Renal pelvis (tissue), 4 donors: ENCODE data around the gene METTL6. TPM values are rescaled to one million over a fixed set of nuclear protein-coding genes. Genes with fewer than 3 reads are reported as not detected.
"Not testable (repeated sequence)": the region's sequence is repeated elsewhere in the genome, so short reads cannot be mapped to it uniquely, and the experiment has no call there.

Experiments
- DNase-seq: peaks from one replicate; pipeline ENCODE4 v3.0.0-alpha.2; 2013
- polyA plus RNA-seq, 3 donors: library from polyadenylated mRNA; unstranded; fragments of 120-200 nt; gene quantifications; one replicate each; pipeline ENCODE4 v1.2.1, GENCODE V29; 2013; ENCODE audit not compliant: insufficient read length in 3 of 3

METTL6 gene
- polyA plus RNA-seq, 3 donors = 23.9 to 30.2 (median 29.5) TPM

GRCh38 chr3:15452961-15453360, 25.6 kb upstream of the METTL6 start:
- DNase-seq = no peak

- no peak for DNase-seq
These were observed 24.8 kb upstream of the METTL6 start for GRCh38 chr3:15452156-15452555.

DNA sequence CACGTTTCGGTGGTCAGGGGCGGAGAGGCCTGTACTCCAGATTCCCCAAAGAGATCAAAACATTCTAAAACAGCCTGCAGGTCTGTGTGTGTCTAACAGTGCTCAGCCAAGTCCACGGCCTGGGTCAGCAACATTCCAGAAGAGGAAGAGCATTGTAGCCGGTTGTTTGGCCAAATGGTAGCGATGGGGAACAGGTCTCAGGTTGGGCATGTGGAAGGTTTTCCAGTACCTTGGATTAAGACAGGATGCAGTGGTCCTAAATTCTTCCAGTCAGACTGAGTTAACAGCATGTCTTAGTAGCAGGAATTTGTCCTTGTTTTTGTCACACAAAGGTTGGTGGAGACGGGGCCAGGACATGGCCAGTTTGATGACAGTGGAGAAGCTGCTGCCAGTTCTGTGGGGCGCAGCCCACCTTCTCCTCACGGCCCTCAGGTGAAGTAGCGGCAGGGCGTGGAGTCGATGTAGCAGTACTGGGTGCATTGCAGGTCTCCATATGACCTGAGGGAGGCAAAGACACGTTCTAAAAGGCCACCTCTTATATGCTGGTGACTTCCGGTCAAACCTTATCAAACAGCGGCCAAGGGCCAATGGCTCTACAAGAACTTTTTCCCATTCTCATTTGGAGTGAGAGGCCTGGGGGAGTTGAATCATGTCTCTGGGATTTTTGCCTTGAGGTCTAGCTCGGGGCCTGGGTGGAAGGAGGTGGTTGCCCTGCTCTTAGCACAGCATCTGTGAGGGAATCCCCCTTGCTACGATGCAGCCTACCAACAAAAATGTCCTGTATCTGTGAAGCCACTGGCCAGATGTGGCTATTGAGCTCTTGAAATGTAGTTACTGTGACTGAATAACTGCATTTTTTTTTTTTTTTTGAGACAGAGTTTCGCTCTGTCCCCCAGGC, 24.1 kb upstream of the METTL6 start:
- no peak for DNase-seq

DNA sequence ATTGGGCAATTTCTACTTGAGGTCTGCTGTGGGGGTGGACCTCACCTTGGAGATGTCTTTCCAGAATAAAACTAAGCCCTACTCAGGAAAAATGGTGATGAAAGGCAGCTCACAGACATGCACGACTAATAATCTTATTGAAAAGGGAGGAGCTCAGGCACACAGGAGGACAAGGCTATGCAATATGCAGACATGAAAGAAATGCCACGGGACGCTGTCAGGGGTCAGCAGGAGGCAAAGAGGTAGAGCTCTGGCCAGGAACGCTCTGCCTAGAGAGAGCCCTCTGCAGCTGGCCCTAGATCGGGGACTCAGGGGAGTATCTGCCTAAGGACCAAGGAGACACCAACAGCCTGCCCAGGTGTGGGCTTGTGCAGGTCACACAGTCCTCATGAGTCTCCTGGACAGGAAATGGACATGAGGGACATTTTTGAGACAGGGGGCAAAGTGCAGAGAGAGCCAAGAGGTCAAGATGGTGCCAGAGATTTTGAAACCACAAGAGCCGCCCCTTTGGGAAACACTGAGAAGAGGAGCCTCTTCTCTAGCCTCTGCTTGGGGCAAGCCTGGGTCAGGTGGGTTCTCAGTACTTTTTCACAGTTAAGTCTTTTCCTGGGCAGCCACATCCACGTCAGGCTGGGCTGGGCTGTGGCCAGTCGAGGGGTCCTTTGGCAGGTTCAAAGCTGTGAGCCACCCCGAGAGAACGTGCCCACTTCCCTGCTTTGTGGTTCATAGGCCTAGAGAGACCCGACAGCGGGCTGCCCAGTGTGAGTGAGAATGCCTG, 23.3 kb upstream of the METTL6 start:
- no peak for DNase-seq

DNA sequence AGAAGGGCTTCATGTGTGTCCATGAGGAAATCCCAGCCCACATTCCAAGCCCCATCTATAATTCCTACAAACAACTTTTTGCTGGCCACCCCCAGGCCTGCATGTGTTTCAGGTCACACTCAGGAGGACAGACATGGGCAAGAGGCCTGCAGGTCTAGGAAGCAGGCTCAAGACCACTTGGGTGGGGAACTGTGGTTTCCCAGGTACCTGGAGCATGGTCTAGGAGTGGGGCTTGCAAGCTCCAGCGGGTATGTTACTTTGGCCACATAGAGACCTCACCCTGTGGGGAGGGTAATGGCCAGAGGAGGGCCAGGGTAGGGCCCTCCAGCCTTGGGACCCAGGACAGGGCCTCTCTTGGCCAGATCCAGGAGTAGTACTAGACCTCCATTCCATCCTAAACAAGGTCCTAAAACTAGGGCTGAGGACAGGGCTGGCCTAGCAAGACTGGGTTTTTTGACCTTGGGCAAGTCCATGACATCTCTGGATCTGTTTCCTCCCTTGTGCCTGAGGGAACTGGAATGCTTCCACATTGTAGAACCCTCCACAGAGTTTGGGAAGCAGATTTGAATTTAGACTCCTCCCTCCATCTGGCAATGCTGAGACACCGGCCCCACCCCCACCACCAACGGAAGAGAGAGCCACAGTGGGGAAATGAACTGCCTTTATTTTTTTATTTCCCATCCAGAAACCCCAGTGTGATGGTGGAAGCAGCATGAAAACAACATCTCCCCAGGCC, 22.3 kb upstream of the METTL6 start:
- DNase-seq = no peak

- no peak for DNase-seq
These were observed 16.6 kb upstream of the METTL6 start for GRCh38 chr3:15443826-15444524.

DNA sequence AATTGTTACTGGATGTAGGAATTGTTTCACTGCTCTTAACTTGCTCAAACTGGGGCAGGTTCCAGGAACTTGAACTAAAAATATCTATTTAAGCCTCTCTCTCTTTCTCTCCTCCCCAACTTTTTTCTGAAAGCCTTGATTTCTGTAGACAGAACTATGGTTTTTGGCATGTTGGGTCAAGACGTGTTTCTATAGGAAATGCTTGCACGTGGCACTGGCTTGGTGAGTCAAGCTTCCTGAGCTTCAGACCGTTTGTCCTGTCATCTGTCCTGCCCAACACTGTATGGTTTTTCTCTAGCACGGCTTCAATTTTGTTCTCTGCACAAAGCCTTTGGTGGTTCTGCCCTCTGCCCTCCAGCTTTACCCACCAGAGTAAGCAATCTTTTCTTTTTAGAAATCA, 13.5 kb upstream of the METTL6 start:
- no peak for DNase-seq

- DNase-seq = no peak
These were observed 12.1 kb upstream of the METTL6 start for GRCh38 chr3:15439476-15439875.

DNA sequence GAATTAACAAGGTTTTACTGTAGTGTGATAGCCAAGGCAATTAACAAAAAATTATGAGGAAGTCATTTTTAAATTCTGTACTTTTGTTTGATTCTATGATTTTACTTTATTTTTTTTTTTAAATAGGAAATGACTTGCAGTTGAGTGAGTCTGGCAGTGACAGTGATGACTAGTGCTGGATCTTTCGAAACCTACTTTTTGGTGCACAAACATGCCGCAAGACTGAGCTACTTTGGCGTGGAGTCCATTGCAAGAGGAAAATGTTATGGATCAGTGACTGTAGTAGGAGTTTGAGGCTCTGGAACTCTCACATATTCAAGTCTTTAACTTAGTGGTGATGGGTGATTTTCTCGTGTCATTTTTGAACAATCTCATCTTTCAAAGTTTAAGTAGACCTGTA, 11.6 kb upstream of the METTL6 start:
- DNase-seq = no peak

DNA sequence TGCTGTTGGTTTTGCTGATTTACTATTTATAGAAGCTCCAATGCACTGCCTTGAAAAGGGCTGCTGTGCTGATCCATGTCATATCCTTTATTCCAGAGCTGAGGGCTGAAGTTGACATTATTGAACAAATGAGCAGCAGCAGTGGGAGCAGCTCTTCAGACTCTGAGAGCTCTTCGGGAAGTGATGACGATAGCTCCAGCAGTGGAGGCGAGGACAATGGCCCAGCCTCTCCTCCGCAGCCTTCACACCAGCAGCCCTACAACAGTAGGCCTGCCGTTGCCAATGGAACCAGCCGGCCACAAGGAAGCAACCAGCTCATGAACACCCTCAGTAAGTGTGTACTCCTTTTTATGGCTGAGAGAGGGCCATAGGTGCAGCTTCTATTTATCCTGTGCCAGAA, 8.9 kb upstream of the METTL6 start:
- no peak for DNase-seq

DNA sequence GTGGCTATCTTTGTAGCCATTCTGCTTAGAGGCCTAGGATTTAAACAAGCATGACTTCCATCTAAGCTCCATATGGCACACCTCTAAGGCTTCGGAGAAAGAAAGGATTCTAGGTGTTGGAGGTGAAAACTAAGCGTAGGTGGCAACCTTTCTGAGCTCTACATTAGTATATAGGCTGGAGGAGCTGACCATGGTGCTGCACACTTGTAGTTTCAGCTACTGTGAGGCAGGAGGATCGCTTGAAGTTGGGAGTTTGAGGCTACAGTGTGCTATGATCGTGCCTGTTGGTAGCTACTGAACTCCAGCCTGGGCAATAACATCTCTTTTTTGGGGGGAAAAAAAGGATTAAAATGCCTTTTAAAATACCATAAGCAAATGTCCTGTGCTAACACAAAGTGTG, 7.4 kb upstream of the METTL6 start:
- no peak for DNase-seq

DNA sequence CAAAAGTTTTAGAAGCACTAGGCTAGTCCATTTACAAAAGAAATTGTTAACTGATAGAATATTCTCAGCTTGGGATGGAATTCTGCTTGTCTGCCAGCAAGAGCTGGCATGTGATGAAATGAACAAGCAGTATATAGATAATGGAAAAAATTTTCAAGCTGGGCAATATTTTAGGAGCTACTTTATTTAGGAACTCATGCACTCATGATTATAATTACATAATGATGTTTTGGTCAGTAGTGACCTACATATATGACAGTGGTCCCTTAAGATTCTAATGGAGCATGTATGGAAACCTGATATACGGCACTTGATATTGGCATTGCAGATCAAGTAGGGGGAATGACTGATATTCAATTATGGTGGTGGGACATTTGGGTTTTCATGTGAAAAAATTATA, 6.2 kb upstream of the METTL6 start:
- DNase-seq = no peak

DNA sequence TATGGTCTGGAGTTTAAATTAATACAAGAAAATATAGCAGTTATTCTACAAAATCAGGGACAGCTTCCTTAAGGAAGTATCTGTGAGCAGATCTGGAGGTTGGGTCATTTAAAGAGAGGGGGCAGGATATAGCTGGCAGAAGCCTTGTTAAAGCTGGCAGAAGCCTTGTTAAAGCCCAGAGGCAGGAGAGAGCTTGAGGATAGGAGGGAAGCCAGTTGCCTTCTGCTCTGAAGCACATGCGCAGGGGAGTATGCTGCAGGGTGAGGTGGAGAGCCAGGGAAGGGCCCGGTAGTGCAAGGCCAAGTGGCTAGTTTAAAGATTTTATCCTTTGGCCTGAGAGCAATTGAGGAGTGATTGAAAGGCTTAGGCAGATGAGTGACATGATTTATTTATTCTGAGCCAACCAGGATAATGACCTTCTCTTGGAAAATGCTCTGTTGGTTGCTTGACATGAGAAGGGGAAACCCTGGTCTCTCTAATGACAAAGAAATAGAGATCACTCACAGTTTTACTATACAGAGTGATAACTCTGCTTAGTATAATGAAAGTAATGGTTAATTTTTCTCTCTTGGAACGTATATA, 4.0 kb upstream of the METTL6 start:
- DNase-seq = no peak

- no peak for DNase-seq
These were observed 3.3 kb upstream of the METTL6 start for GRCh38 chr3:15430624-15431023.

- no peak for DNase-seq
These were observed 1.7 kb upstream of the METTL6 start for GRCh38 chr3:15429080-15429479.

- DNase-seq = no peak
These were observed 1.2 kb upstream of the METTL6 start for GRCh38 chr3:15428539-15428938.

DNA sequence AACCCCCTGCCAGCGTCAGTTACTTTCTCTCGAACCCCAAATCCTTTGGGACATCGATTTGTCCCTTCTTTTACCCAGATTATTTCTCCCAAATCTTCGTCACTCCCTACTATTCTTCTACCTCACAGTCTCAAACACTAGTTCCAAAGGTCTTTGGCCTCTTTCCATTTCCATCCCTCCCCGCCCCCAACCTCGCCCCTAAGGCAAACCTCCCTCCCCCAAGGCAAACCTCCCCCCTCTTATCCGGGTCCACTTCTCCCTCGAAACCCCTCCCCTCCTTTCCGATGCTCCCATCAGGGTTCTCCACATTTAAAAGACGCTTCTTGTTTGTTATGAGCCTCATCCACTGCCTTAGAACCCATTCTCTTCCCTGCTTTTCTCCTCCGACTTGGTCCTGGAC, 637 bp upstream of the METTL6 start:
- no peak for DNase-seq

GRCh38 chr3:15426579-15427118, 695 bp downstream of the METTL6 start:
- no peak for DNase-seq

GRCh38 chr3:15420871-15421270, 6.5 kb downstream of the METTL6 start:
- no peak for DNase-seq

GRCh38 chr3:15410966-15411365, 16.4 kb downstream of the METTL6 start:
- DNase-seq = not testable (repeated sequence)

DNA sequence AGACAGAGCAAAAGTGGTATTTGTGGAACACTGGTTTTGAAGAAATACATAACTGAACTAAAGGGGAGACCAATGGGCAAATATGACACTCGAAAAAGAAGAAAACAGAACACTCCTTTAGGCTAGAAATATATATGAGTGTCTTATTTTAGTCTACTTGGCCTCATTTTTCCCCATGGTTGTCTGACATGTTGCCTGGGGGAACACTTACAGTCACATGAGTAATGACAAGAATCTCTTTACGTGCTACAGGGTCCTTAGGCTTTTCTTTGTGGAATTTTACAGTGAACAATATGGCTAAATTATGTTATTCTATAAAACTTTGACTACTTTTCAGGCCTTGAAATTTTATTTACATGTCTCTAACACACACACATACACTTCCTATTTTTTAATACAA, 17.6 kb downstream of the METTL6 start:
- no peak for DNase-seq
